Measurements from ENCODE around the gene CHM.
A peak's percentile ranks its signal among the peaks of the same experiment; 100 is the strongest.
"Not testable (repeated sequence)": the region's sequence is repeated elsewhere in the genome, so short reads cannot be mapped to it uniquely, and the experiment has no call there.

Gene CHM

DNA sequence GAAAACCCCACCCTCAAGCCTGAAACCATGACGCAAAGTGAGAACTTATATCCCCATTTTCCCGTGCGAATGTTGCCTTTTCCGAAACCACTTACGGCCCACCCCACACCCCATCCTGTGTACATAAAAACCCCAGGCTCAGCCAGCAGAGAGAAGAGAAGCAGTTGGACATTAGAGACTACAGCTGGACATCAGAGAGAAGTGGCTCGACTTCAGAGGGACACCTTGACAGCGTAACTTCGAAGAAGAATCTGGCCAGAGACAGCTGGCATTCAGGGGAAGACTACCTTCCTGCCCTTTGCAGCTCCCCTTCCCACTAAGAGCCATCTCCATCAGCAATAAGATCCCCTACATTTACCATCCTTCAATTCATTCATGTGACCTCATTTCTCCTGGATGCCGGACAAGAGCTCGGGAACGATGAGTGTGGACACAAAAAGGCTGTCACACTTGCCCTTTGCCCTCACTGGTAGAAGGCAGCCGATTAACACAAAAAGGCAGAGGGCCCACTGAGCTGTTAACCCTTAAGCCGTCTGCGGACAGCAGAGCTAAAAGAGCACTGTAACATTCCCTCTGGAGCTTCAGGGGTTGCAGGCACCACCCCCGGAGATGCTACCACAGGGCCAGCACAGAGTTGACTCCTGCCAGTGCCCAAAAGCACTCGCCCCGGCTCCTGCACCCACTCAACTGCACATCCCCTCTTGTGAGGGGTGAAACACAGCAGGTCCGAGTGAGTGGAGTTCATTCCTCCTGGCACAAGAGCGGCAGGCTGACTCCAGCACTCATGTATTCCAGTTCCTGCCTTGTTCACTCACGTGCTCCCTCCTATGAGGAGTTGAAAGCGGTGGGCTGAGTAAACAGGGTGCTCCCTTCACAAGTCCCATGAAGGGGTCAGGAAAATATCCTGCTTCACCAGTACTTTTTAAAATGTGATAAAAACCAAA, 7.5 kb downstream of the CHM start:
- Histone ChIP-seq H3K36me3 (ENCODE audit: insufficient read depth, insufficient read length, low read length) (peaks cover 30% of the 10 kb centered on the region), H3K4me3 (ENCODE audit: insufficient read length, low read depth) (no peak overlapping the region), H3K9me3 (ENCODE audit: insufficient read depth, low read length) (no peaks in the 10 kb centered on the region; the same call in 1 of the 2 replicates), H3K4me1 (ENCODE audit: insufficient read depth, insufficient read length) (no peaks in the 10 kb centered on the region), H3K9ac (ENCODE audit: insufficient read length, low read depth) (no peak overlapping the region), H3K27me3 (ENCODE audit: insufficient read depth, insufficient read length) (no peaks in the 10 kb centered on the region)
- TF ChIP-seq ZNF274 (IDR thresholded peaks at IDR 0.05; ENCODE audit: low read depth, low read length) = no peak
- no peak for TF ChIP-seq SUZ12 (IDR thresholded peaks at IDR 0.05; ENCODE audit: extremely low read depth, insufficient read depth, insufficient read length)
- TF ChIP-seq YY1 (IDR thresholded peaks at IDR 0.05; ENCODE audit: insufficient read depth, insufficient read length) = no peak
- DNase-seq (ENCODE audit: low read depth, low spot score) = no peak

GRCh38 chrX:86033385-86033784, 14.0 kb downstream of the CHM start:
- H3K36me3 ChIP-seq (ENCODE audit: insufficient read depth, insufficient read length, low read length) = no peaks in the 10 kb centered on the region
- no peak overlapping the region for H3K4me3 ChIP-seq (ENCODE audit: insufficient read length, low read depth)
- TF ChIP-seq SUZ12 (IDR thresholded peaks at IDR 0.05; ENCODE audit: extremely low read depth, insufficient read depth, insufficient read length) (no peak), ZNF274 (IDR thresholded peaks at IDR 0.05; ENCODE audit: low read depth, low read length) (no peak), YY1 (IDR thresholded peaks at IDR 0.05; ENCODE audit: insufficient read depth, insufficient read length) (no peak)
- DNase-seq (ENCODE audit: low read depth, low spot score) = no peak
- no peaks in the 10 kb centered on the region for H3K27me3 ChIP-seq (ENCODE audit: insufficient read depth, insufficient read length)
- H3K9me3 ChIP-seq (ENCODE audit: insufficient read depth, low read length) = no peaks in the 10 kb centered on the region
- no peak overlapping the region for H3K9ac ChIP-seq (ENCODE audit: insufficient read length, low read depth)
- no peaks in the 10 kb centered on the region for H3K4me1 ChIP-seq (ENCODE audit: insufficient read depth, insufficient read length)

DNA sequence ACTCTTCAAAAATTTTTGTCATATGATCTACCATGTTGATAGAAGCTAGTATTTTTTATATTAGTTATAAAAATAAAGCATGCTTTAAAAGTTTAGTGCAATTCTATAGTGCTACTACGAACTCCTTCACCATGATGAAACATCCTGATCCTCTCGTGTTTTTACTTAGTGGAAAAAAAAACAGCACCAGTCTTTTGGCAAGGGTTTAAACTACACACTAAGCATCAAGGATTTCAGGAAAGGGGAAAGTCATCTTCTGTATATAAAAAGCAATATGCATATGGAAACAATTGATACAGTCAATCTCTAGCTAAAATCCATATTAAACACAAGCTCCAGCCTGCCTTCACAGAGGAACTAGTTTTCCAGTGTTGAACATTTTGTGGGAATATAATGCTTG, 18.7 kb downstream of the CHM start:
- H3K9ac ChIP-seq (ENCODE audit: insufficient read length, low read depth) = no peak overlapping the region
- H3K27me3 ChIP-seq (ENCODE audit: insufficient read depth, insufficient read length) = no peaks in the 10 kb centered on the region
- no peak for DNase-seq (ENCODE audit: low read depth, low spot score)
- no peaks in the 10 kb centered on the region for H3K4me1 ChIP-seq (ENCODE audit: insufficient read depth, insufficient read length)
- H3K9me3 ChIP-seq (ENCODE audit: insufficient read depth, low read length) = no peaks in the 10 kb centered on the region
- H3K36me3 ChIP-seq (ENCODE audit: insufficient read depth, insufficient read length, low read length) = peaks cover 17% of the 10 kb centered on the region
- no peak overlapping the region for H3K4me3 ChIP-seq (ENCODE audit: insufficient read length, low read depth)
- TF ChIP-seq ZNF274 (IDR thresholded peaks at IDR 0.05; ENCODE audit: low read depth, low read length) (no peak), YY1 (IDR thresholded peaks at IDR 0.05; ENCODE audit: insufficient read depth, insufficient read length) (no peak), SUZ12 (IDR thresholded peaks at IDR 0.05; ENCODE audit: extremely low read depth, insufficient read depth, insufficient read length) (no peak)

- Histone ChIP-seq H3K27me3 (ENCODE audit: insufficient read depth, insufficient read length) (no peaks in the 10 kb centered on the region), H3K9me3 (ENCODE audit: insufficient read depth, low read length) (no peaks in the 10 kb centered on the region), H3K4me1 (ENCODE audit: insufficient read depth, insufficient read length) (no peaks in the 10 kb centered on the region), H3K36me3 (ENCODE audit: insufficient read depth, insufficient read length, low read length) (peaks cover 17% of the 10 kb centered on the region), H3K4me3 (ENCODE audit: insufficient read length, low read depth) (no peak overlapping the region), H3K9ac (ENCODE audit: insufficient read length, low read depth) (no peak overlapping the region)
- DNase-seq (ENCODE audit: low read depth, low spot score) = no peak
- no peak for TF ChIP-seq SUZ12 (IDR thresholded peaks at IDR 0.05; ENCODE audit: extremely low read depth, insufficient read depth, insufficient read length)
- no peak for TF ChIP-seq ZNF274 (IDR thresholded peaks at IDR 0.05; ENCODE audit: low read depth, low read length)
- no peak for TF ChIP-seq YY1 (IDR thresholded peaks at IDR 0.05; ENCODE audit: insufficient read depth, insufficient read length)
Observed at GRCh38 chrX:86023811-86024210, 23.5 kb downstream of the CHM start.

GRCh38 chrX:86021652-86022289, 25.6 kb downstream of the CHM start:
- TF ChIP-seq SUZ12 (IDR thresholded peaks at IDR 0.05; ENCODE audit: extremely low read depth, insufficient read depth, insufficient read length) = no peak
- TF ChIP-seq ZNF274 (IDR thresholded peaks at IDR 0.05; ENCODE audit: low read depth, low read length) = no peak
- H3K36me3 ChIP-seq (ENCODE audit: insufficient read depth, insufficient read length, low read length) = peaks cover 13% of the 10 kb centered on the region
- H3K9me3 ChIP-seq (ENCODE audit: insufficient read depth, low read length) = peaks cover 6% of the 10 kb centered on the region; the same call in 1 of the 2 replicates
- DNase-seq (ENCODE audit: low read depth, low spot score) = no peak
- no peaks in the 10 kb centered on the region for H3K27me3 ChIP-seq (ENCODE audit: insufficient read depth, insufficient read length)
- no peaks in the 10 kb centered on the region for H3K4me1 ChIP-seq (ENCODE audit: insufficient read depth, insufficient read length)
- no peak overlapping the region for H3K4me3 ChIP-seq (ENCODE audit: insufficient read length, low read depth)
- no peak overlapping the region for H3K9ac ChIP-seq (ENCODE audit: insufficient read length, low read depth)

DNA sequence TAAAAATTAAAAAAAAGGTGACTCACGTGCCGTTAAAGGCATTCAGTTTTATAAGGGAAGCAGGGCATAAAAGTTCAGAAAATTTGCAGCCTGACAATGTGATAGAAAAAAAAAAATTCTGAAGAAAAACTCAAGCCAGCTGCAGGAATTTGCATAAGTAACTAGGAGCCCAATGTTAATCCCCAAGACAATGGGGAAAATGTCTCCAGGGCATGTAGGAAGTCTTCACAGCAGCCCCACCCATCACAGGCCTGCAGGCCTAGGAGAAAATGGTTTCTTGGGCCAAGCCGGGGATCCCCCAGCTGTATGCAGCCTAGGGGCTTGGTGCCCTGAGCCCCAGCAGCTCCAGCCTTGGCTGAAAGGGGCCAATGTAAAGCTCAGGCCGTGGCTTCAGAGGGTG, 31.2 kb downstream of the CHM start:
- Histone ChIP-seq H3K9ac (ENCODE audit: insufficient read length, low read depth) (no peak overlapping the region), H3K36me3 (ENCODE audit: insufficient read depth, insufficient read length, low read length) (peaks cover 3% of the 10 kb centered on the region), H3K9me3 (ENCODE audit: insufficient read depth, low read length) (peaks cover 6% of the 10 kb centered on the region; the same call in 1 of the 2 replicates), H3K4me1 (ENCODE audit: insufficient read depth, insufficient read length) (no peaks in the 10 kb centered on the region), H3K27me3 (ENCODE audit: insufficient read depth, insufficient read length) (no peaks in the 10 kb centered on the region), H3K4me3 (ENCODE audit: insufficient read length, low read depth) (no peak overlapping the region)
- TF ChIP-seq YY1 (IDR thresholded peaks at IDR 0.05; ENCODE audit: insufficient read depth, insufficient read length) (no peak), ZNF274 (IDR thresholded peaks at IDR 0.05; ENCODE audit: low read depth, low read length) (no peak), SUZ12 (IDR thresholded peaks at IDR 0.05; ENCODE audit: extremely low read depth, insufficient read depth, insufficient read length) (no peak)
- peak; percentile 32 for DNase-seq (ENCODE audit: low read depth, low spot score)

DNA sequence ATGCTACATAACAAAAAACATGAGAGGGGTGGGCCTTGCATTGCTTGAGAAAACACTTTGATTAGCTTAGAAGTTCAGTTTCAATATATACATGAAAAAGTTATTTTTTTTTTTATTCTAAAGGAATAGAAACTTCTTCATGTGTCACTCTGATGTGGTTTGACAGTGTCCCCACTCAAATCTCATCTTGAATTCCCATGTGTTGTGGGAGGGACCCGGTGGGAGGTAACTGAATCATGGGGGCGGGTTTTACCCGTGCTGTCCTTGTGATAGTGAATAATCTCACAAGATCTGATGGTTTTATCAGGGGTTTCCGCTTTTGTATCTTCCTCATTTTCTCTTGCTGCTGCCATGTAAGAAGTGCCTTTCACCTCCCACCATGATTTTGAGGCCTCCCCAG, 32.4 kb downstream of the CHM start:
- not testable (repeated sequence) for DNase-seq (ENCODE audit: low read depth, low spot score); H3K4me3 ChIP-seq (ENCODE audit: insufficient read length, low read depth); H3K27me3 ChIP-seq (ENCODE audit: insufficient read depth, insufficient read length); H3K36me3 ChIP-seq (ENCODE audit: insufficient read depth, insufficient read length, low read length); H3K9me3 ChIP-seq (ENCODE audit: insufficient read depth, low read length); H3K9ac ChIP-seq (ENCODE audit: insufficient read length, low read depth); H3K4me1 ChIP-seq (ENCODE audit: insufficient read depth, insufficient read length)
